Heart right ventricle (tissue), 16 donors: ENCODE data around the gene PSMD11. TPM values are rescaled to one million over a fixed set of nuclear protein-coding genes. Genes with fewer than 3 reads are reported as not detected.

Source experiments
- ATAC-seq, 8 donors: fragments of 200-7000 bp; cut with Tn5 transposase; one replicate each; pipeline ENCODE4 v1.9.1; 2020; ENCODE audit warnings: mild to moderate bottlenecking in 8 of 8, moderate library complexity in 8 of 8, moderate number of reproducible peaks in 1 of 8
- DNase-seq, 2 donors: peaks; one replicate each; pipeline ENCODE4 v3.0.0-alpha.2; 2020
- H3K27ac ChIP-seq, 10 donors: fragments of 200-600 bp; sonication (generic) in 2 of 10; one replicate each; pipeline versions ENCODE4 v1.5.0 to v1.8.0; 2020 to 2022; ENCODE audit warnings: mild to moderate bottlenecking in 3 of 10
- H3K27me3 ChIP-seq, 7 donors: fragments of 200-600 bp; one replicate each; pipeline ENCODE4 v1.8.0; 2021 to 2022; ENCODE audit warnings: mild to moderate bottlenecking in 2 of 7
- H3K36me3 ChIP-seq, 9 donors: fragments of 200-600 bp; sonication (generic) in 1 of 9; one replicate each; pipeline versions ENCODE4 v1.5.0 to v1.8.0; 2020 to 2022; ENCODE audit warnings: mild to moderate bottlenecking in 2 of 9
- H3K4me1 ChIP-seq, 9 donors: fragments of 200-600 bp; sonication (generic) in 1 of 9; one replicate each; pipeline versions ENCODE4 v1.5.0 to v1.8.0; 2020 to 2022; ENCODE audit warnings: mild to moderate bottlenecking in 4 of 9
- H3K4me3 ChIP-seq, 10 donors: fragments of 200-600 bp; sonication (generic) in 2 of 10; one replicate each; pipeline versions ENCODE4 v1.5.0 to v1.8.0; 2020 to 2022; ENCODE audit warnings: mild to moderate bottlenecking in 7 of 10, moderate library complexity in 2 of 10
- H3K9me3 ChIP-seq, 11 donors: fragments of 200-600 bp in 10 of 11; sonication (generic) in 2 of 11; one replicate each; pipeline versions ENCODE4 v1.5.0 to v1.8.0; 2013 to 2022; ENCODE audit warnings: mild to moderate bottlenecking in 2 of 11, control low read depth in 1 of 11, moderate library complexity in 1 of 11
- CTCF ChIP-seq, 9 donors: fragments of 200-600 bp; sonication (generic) in 2 of 9; IDR thresholded peaks; one replicate each; pipeline versions ENCODE4 v1.5.0 to v1.8.0; 2021 to 2022; ENCODE audit warnings: antibody characterized with exemption in 9 of 9, mild to moderate bottlenecking in 5 of 9, moderate library complexity in 1 of 9
- WGBS, 2 donors: extraction: QIAGEN DNeasy Blood & Tissue Kit; methylation state at CpG; one replicate each; pipeline ENCODE4 v1.1.7; 2013; ENCODE audit warnings: inconsistent platforms in 1 of 2; 5-methylcytosine and 5-hydroxymethylcytosine counted together
- intact Hi-C, 10 donors: fragments of 100-400 bp; cut with DNase I; formaldehyde crosslinking; loops; one replicate each; pipeline versions ENCODE4 v1.11.1 to v1.14.2; 2022
- polyA plus RNA-seq, 2 donors: library from polyadenylated mRNA; stranded (reverse); fragments of 200-250 nt; gene quantifications; one replicate each; pipeline ENCODE4 v1.2.3, GENCODE V29; 2013
- total RNA-seq, 10 donors: library from RNA; stranded (reverse); fragmentation: NEBNext Ultra II Directional in 3 of 10; extraction: Animal tissue kit (Norgen Biotek cat#: 25700) in 3 of 10; gene quantifications; one replicate each; pipeline versions ENCODE4 v1.2.1 to v1.2.4, GENCODE V29; 2021 to 2023
- donor health status: Arrhythmogenic right ventricular cardiomyopathy.
- donor health status: ischemic (EF 13 %, LVEDD 7.1; RV severe dilation, severe dysfunction).
- donor health status: healthy with polysubstance abuse.
- donor health status: DM: no; HTN: yes; CAD: no.
- donor health status: DM: no; HTN: no; CAD: no.
- donor health status: ischemic (EF 25% LVEDD 6.9; RV normal size, moderate dysfunction).
- donor health status: ischemic (EF 25% LVEDD 5.7; RV mildly dilated, moderate dysfunction).
- donor health status: healthy.
- donor health status: DM: yes; HTN: yes; CAD: no.
- donor health status: Ischemic cardiomyopathy.
- donor health status: ischemic (EF 35%, LVEDD 5.7; RV mildly dilated, moderate dysfunction).
- donor health status: nonischemic (EF 11% LVEDD 7.7; RV severe dilation, severe dysfunction).
- donor health status: DM: yes; HTN: yes; CAD: no.
- donor health status: PGD.
- donor health status: ischemic (EF 29% LVEDD 5.4; RV normal size, mild dysfunction).
- donor health status: nonischemic (EF 23%, LVEDD 6.1; RV moderate dilation, normal function).

PSMD11 gene
- total and polyA plus RNA-seq, 12 donors, result 41.9 to 102 (median 83.6) TPM

- H3K4me1 ChIP-seq, result peaks cover 4 to 41% (median 21%) of the 10 kb centered on the region in 9 donors
- TF ChIP-seq CTCF (IDR thresholded peaks at IDR 0.05), result no peak
- no peaks in the 10 kb centered on the region for H3K27me3 ChIP-seq
- DNase-seq (no peak), ATAC-seq (no peak)
- no peak overlapping the region for H3K27ac ChIP-seq
- H3K9me3 ChIP-seq, result no peaks in the 10 kb centered on the region
- H3K4me3 ChIP-seq, result no peak overlapping the region
- 84 to 86% methylated on average over 9 of the region's 9 CpGs for WGBS, 2 donors
- intact Hi-C loops, result loop anchor here in 3 of 10 donors (5.0 to 10.0 kb wide), 3 partner anchors 39 to 116 kb away; no protein-coding TSS in a partner anchor
- H3K36me3 ChIP-seq, result peaks cover 0 to 4% (median 0%) of the 10 kb centered on the region in 9 donors
These were observed 54.1 kb downstream of the PSMD11 start for GRCh38 chr17:32498391-32498790.

- Histone ChIP-seq H3K9me3 (no peaks in the 10 kb centered on the region), H3K4me3 (no peak overlapping the region), H3K36me3 (no peaks in the 10 kb centered on the region), H3K4me1 (peaks cover 0 to 27% (median 0%) of the 10 kb centered on the region in 9 donors), H3K27ac (no peak overlapping the region), H3K27me3 (no peaks in the 10 kb centered on the region)
- no peak for TF ChIP-seq CTCF (IDR thresholded peaks at IDR 0.05)
- intact Hi-C loops, result loop anchor here in 1 of 10 donors (10.0 kb wide), 1 partner anchor 103 kb away; no protein-coding TSS in a partner anchor
- 95 to 99% methylated on average over 3 of the region's 3 CpGs for WGBS, 2 donors
- ATAC-seq, result no peak
- no peak for DNase-seq
These were observed 57.7 kb downstream of the PSMD11 start for GRCh38 chr17:32502013-32502412.

- 72 to 80% methylated on average over 10 of the region's 10 CpGs for WGBS, 2 donors
- H3K9me3 ChIP-seq, result no peaks in the 10 kb centered on the region
- no peak for DNase-seq
- no peaks in the 10 kb centered on the region for H3K27me3 ChIP-seq
- peaks cover 0 to 27% (median 0%) of the 10 kb centered on the region in 9 donors for H3K4me1 ChIP-seq
- no peak overlapping the region for H3K4me3 ChIP-seq
- intact Hi-C loops, result loop anchor here in 1 of 10 donors (10.0 kb wide), 1 partner anchor 102 kb away; no protein-coding TSS in a partner anchor
- no peaks in the 10 kb centered on the region for H3K36me3 ChIP-seq
- no peak for ATAC-seq
- H3K27ac ChIP-seq, result peak overlapping the region in 1 of 10 donors; percentile 79
- TF ChIP-seq CTCF (IDR thresholded peaks at IDR 0.05), result no peak
These were observed 58.4 kb downstream of the PSMD11 start for GRCh38 chr17:32502710-32503109.

GRCh38 chr17:32503251-32504165 lies 59.2 kb downstream of the PSMD11 start:
- Histone ChIP-seq H3K4me1 (peaks cover 0 to 27% (median 0%) of the 10 kb centered on the region in 9 donors), H3K27me3 (no peaks in the 10 kb centered on the region), H3K27ac (peak overlapping the region in 2 of 10 donors; percentile 4 to 79), H3K4me3 (no peak overlapping the region), H3K36me3 (no peaks in the 10 kb centered on the region), H3K9me3 (no peaks in the 10 kb centered on the region)
- no peak for DNase-seq
- intact Hi-C loops, result loop anchor here in 1 of 10 donors (10.0 kb wide), 1 partner anchor 101 kb away; no protein-coding TSS in a partner anchor
- peak in 4 of 8 donors; percentile 34 to 64 (median 38) for ATAC-seq
- 76 to 78% methylated on average over 7 of the region's 7 CpGs for WGBS, 2 donors
- no peak for TF ChIP-seq CTCF (IDR thresholded peaks at IDR 0.05)
